HEK293 (cell line): ENCODE measurements around the gene UPF2.
"Not testable (repeated sequence)": the region's sequence is repeated elsewhere in the genome, so short reads cannot be mapped to it uniquely, and the experiment has no call there.

Experiments
- CTCF ChIA-PET: fragments of 350-600 bp; formaldehyde crosslinking; extraction: SDS; loops from one replicate; lab custom pipeline; 2021; ENCODE audit warnings: antibody characterized with exemption; lab: Yijun Ruan, JAX
- POLR2A ChIA-PET: fragments of 300-600 bp; formaldehyde crosslinking; extraction: SDS; loops from one replicate; lab custom pipeline; 2020; ENCODE audit warnings: antibody characterized with exemption, inconsistent platforms; lab: Yijun Ruan, JAX
- H3K27ac ChIP-seq: fragments of 200-500 bp; sonication (Bioruptor generic); 2 replicates; pipeline ENCODE4 v1.5.1; 2014; ENCODE audit warnings: low read depth, low read length, control low read depth, inconsistent platforms; ENCODE audit errors: extremely low read depth
- H3K36me3 ChIP-seq, 2 experiments: fragments of 200-500 bp in 1 of 2; sonication (Bioruptor generic) in 1 of 2; 1 replicate in 1 of 2; 2 replicates in 1 of 2; pipeline ENCODE4 v1.5.1; 2014 to 2017; ENCODE audit warnings: inconsistent platforms in 2 of 2, low read length in 2 of 2; ENCODE audit not compliant: control insufficient read depth in 2 of 2, insufficient read depth in 1 of 2
- H3K4me1 ChIP-seq: fragments of 200-500 bp; sonication (Bioruptor generic); 2 replicates; pipeline ENCODE4 v1.5.1; 2014; ENCODE audit warnings: mild to moderate bottlenecking, low read length, inconsistent platforms; ENCODE audit not compliant: control insufficient read depth, insufficient read depth
- H3K4me3 ChIP-seq: 2 replicates; pipeline ENCODE4 v1.5.1; 2011; ENCODE audit warnings: low read depth, mild to moderate bottlenecking, control low read depth, low read length, moderate library complexity
- H3K9me3 ChIP-seq: fragments of 200-500 bp; sonication (Bioruptor generic); 2 replicates; pipeline ENCODE4 v1.5.1; 2014; ENCODE audit warnings: low read depth, low read length, inconsistent platforms; ENCODE audit not compliant: control insufficient read depth, insufficient read depth
- ATF2 ChIP-seq: fragments of 450-650 bp; formaldehyde crosslinking; IDR thresholded peaks from 2 replicates; pipeline ENCODE4 v1.5.1; 2016; ENCODE audit warnings: missing biosample characterization, missing genetic modification characterization, low read depth
- BCL11B ChIP-seq: fragments of 450-650 bp; formaldehyde crosslinking; IDR thresholded peaks from 2 replicates; pipeline ENCODE4 v1.5.1; 2016; ENCODE audit warnings: low read depth, missing biosample characterization, missing genetic modification characterization
- CTCF ChIP-seq: fragments of 450-650 bp; formaldehyde crosslinking; IDR thresholded peaks from 2 replicates; pipeline ENCODE4 v1.5.1; 2016; ENCODE audit warnings: missing biosample characterization, missing genetic modification characterization
- GFI1B ChIP-seq: fragments of 450-650 bp; formaldehyde crosslinking; IDR thresholded peaks from 2 replicates; pipeline ENCODE4 v1.5.1; 2016; ENCODE audit warnings: missing biosample characterization, missing genetic modification characterization
- GLI4 ChIP-seq: fragments of 450-650 bp; formaldehyde crosslinking; IDR thresholded peaks from 2 replicates; pipeline ENCODE4 v1.5.1; 2016; ENCODE audit warnings: missing biosample characterization, missing genetic modification characterization
- GLIS2 ChIP-seq: fragments of 450-650 bp; formaldehyde crosslinking; IDR thresholded peaks from 2 replicates; pipeline ENCODE4 v1.5.1; 2016; ENCODE audit warnings: missing biosample characterization, missing genetic modification characterization
- HOXD13 ChIP-seq: sonication (generic); formaldehyde crosslinking; IDR thresholded peaks from 2 replicates; pipeline ENCODE4 v1.8.0; 2022; ENCODE audit warnings: missing genetic modification reagents, borderline replicate concordance
- KLF1 ChIP-seq: fragments of 450-650 bp; formaldehyde crosslinking; IDR thresholded peaks from 2 replicates; pipeline ENCODE4 v1.5.1; 2016; ENCODE audit warnings: missing biosample characterization, missing genetic modification characterization
- OVOL3 ChIP-seq: fragments of 450-650 bp; formaldehyde crosslinking; IDR thresholded peaks from 2 replicates; pipeline ENCODE4 v1.5.1; 2016; ENCODE audit warnings: missing biosample characterization, missing genetic modification characterization
- TRIM28 ChIP-seq: IDR thresholded peaks from 2 replicates; pipeline ENCODE4 v1.6.1; 2011; ENCODE audit warnings: low read length, control low read depth, borderline replicate concordance
- ZBTB10 ChIP-seq: fragments of 450-650 bp; formaldehyde crosslinking; IDR thresholded peaks from 2 replicates; pipeline ENCODE4 v1.5.1; 2016; ENCODE audit warnings: missing biosample characterization, missing genetic modification characterization
- ZEB2 ChIP-seq: fragments of 450-650 bp; formaldehyde crosslinking; IDR thresholded peaks from 2 replicates; pipeline ENCODE4 v1.5.1; 2016; ENCODE audit warnings: missing biosample characterization, missing genetic modification characterization
- ZFHX2 ChIP-seq: fragments of 450-650 bp; formaldehyde crosslinking; conservative IDR thresholded peaks from 2 replicates; pipeline ENCODE4 v1.5.1; 2016; ENCODE audit warnings: missing biosample characterization, missing genetic modification characterization
- ZIC2 ChIP-seq: fragments of 450-650 bp; formaldehyde crosslinking; IDR thresholded peaks from 2 replicates; pipeline ENCODE4 v1.5.1; 2016; ENCODE audit warnings: missing biosample characterization, missing genetic modification characterization
- ZNF121 ChIP-seq: fragments of 450-650 bp; formaldehyde crosslinking; IDR thresholded peaks from 2 replicates; pipeline ENCODE4 v1.5.1; 2016; ENCODE audit warnings: missing biosample characterization, missing genetic modification characterization
- ZNF138 ChIP-seq: fragments of 450-650 bp; formaldehyde crosslinking; IDR thresholded peaks from 2 replicates; pipeline ENCODE4 v1.5.1; 2016; ENCODE audit warnings: missing biosample characterization, missing genetic modification characterization, borderline replicate concordance
- ZNF155 ChIP-seq: fragments of 450-650 bp; formaldehyde crosslinking; IDR thresholded peaks from 2 replicates; pipeline ENCODE4 v1.5.1; 2016; ENCODE audit warnings: missing biosample characterization, missing genetic modification characterization
- ZNF18 ChIP-seq: fragments of 450-650 bp; formaldehyde crosslinking; IDR thresholded peaks from 2 replicates; pipeline ENCODE4 v1.5.1; 2016; ENCODE audit warnings: missing biosample characterization, missing genetic modification characterization
- ZNF433 ChIP-seq: fragments of 450-650 bp; formaldehyde crosslinking; IDR thresholded peaks from 2 replicates; pipeline ENCODE4 v1.5.1; 2016; ENCODE audit warnings: missing biosample characterization, missing genetic modification characterization, low read depth
- ZNF548 ChIP-seq: fragments of 450-650 bp; formaldehyde crosslinking; IDR thresholded peaks from 2 replicates; pipeline ENCODE4 v1.5.1; 2016; ENCODE audit warnings: missing biosample characterization, missing genetic modification characterization
- ZNF560 ChIP-seq: fragments of 450-650 bp; formaldehyde crosslinking; IDR thresholded peaks from 2 replicates; pipeline ENCODE4 v1.5.1; 2017; ENCODE audit warnings: missing biosample characterization, missing genetic modification characterization, borderline replicate concordance
- ZNF580 ChIP-seq: fragments of 450-650 bp; formaldehyde crosslinking; IDR thresholded peaks from 2 replicates; pipeline ENCODE4 v1.5.1; 2016; ENCODE audit warnings: missing biosample characterization, missing genetic modification characterization
- ZNF843 ChIP-seq: fragments of 450-650 bp; formaldehyde crosslinking; IDR thresholded peaks from 2 replicates; pipeline ENCODE4 v1.5.1; 2016; ENCODE audit warnings: missing biosample characterization, missing genetic modification characterization
- ZSCAN16 ChIP-seq: fragments of 450-650 bp; formaldehyde crosslinking; IDR thresholded peaks from 2 replicates; pipeline ENCODE4 v1.5.1; 2016; ENCODE audit warnings: missing biosample characterization, missing genetic modification characterization

Gene UPF2

GRCh38 chr10:12073526-12073925 lies 30.9 kb upstream of the UPF2 start (continued):
- TF ChIP-seq ATF2 (tag by site-specific recombination) (no peak), ZIC2 (no peak)

GRCh38 chr10:12071441-12071840 lies 28.8 kb upstream of the UPF2 start:
- H3K4me3 ChIP-seq, CTCF ChIA-PET, H3K27ac ChIP-seq, H3K36me3 ChIP-seq, H3K9me3 ChIP-seq, H3K4me1 ChIP-seq: not testable (repeated sequence)
- POLR2A ChIA-PET = interaction anchor here (1.0 to 1.4 kb wide), 2 partner anchors 22 to 29 kb away, joined by 3 to 5 read pairs; partner anchors contain the start of gene UPF2
- TF ChIP-seq ZNF121 (tag by site-specific recombination) = 0 out of 2 replicates have a peak, but pooled peaks have one; percentile 19

- CTCF ChIA-PET = interaction anchor here (0.5 to 1.1 kb wide), 3 partner anchors 10 to 1035 kb away, joined by 4 to 9 read pairs (median 6); no protein-coding TSS in a partner anchor
- Histone ChIP-seq H3K9me3 (no peaks in the 10 kb centered on the region), H3K4me1 (no peaks in the 10 kb centered on the region), H3K27ac (peak within 1 kb of the TSS; percentile 90), H3K36me3 (peaks cover 0 to 3% of the 10 kb centered on the region in 2 experiments; a peak in 1 of 3 replicates), H3K4me3 (peak within 1 kb of the TSS; percentile 73)
- POLR2A ChIA-PET = interaction anchor here (0.6 to 5.2 kb wide), 7 partner anchors 16 to 164 kb away, joined by 3 to 40 read pairs (median 5); partner anchors contain the start of genes CDC123, NUDT5 and UPF2
- TF ChIP-seq ZNF155 (tag by site-specific recombination) (no peak), ZEB2 (tag by site-specific recombination) (peak; percentile 68), ZNF560 (no peak), ZFHX2 (tag by site-specific recombination) (peak; percentile 60), GFI1B (tag by site-specific recombination) (no peak), CTCF (tag by site-specific recombination) (peak; percentile 30; the same call in 1 of the 2 replicates), GLI4 (tag by site-specific recombination) (0 out of 2 replicates have a peak, but pooled peaks have one; percentile 37), TRIM28 (peak; percentile 72; the same call in 1 of the 2 replicates), ZBTB10 (tag by site-specific recombination) (peak; percentile 26; the same call in 1 of the 2 replicates), ZSCAN16 (tag by site-specific recombination) (no peak), ZNF433 (tag by site-specific recombination) (no peak), ZNF843 (tag by site-specific recombination) (peak; percentile 27; the same call in 1 of the 2 replicates), ZNF548 (tag by site-specific recombination) (peak; percentile 14; the same call in 1 of the 2 replicates), ZNF18 (0 out of 2 replicates have a peak, but pooled peaks have one; percentile 19), OVOL3 (tag by site-specific recombination) (no peak), ZNF580 (tag by site-specific recombination) (0 out of 2 replicates have a peak, but pooled peaks have one; percentile 53), BCL11B (0 out of 2 replicates have a peak, but pooled peaks have one; percentile 36), GLIS2 (tag by site-specific recombination) (peak; percentile 72), ZNF138 (tag by site-specific recombination) (no peak), HOXD13 (CRISPR knock-in tag) (no peak), KLF1 (tag by site-specific recombination) (peak; percentile 91)
Measured at GRCh38 chr10:12068449-12069269, 26.1 kb upstream of the UPF2 start, which contains the start of gene DHTKD1. Gene DHTKD1, plus strand, starts transcription at chr10:12068954. Its CDS starts 80 bp downstream, at chr10:12069034.
